ENCODE results near the gene NIT1. TPM values are rescaled to one million over a fixed set of nuclear protein-coding genes. Genes with fewer than 3 reads are reported as not detected.
A peak's percentile ranks its signal among the peaks of the same experiment; 100 is the strongest.

NIT1 gene
- total RNA-seq, 4 donors from 2014 or later: 30.4 to 61.9 (median 32.8) TPM

DNA sequence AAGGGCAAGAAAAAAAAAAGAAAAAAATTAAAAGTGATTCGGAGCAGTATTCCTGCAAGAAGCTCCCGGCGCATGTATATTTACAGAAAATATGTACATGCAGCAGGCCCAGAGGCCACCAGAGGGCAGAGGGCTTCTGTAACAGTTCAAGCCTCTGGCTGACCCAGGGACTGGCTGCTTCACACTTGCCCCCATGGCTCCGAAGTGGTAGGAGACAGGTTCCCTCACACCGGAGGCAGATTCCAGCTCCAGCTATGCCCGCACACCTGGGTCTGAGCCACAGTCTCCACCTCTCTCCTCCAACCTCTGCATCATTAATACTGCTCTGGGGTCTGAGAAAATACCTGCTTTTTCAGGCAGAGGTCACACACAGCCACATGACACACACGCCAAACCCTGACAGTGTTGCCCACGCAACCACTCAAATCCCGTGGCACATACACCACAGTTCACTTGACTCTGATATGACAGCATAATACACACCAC, 46.0 kb upstream of the NIT1 start:
- Histone ChIP-seq H3K4me3 (no peak overlapping the region), H3K4me1 (no peaks in the 10 kb centered on the region), H3K27me3 (peaks cover 6% of the 10 kb centered on the region), H3K9me3 (no peaks in the 10 kb centered on the region), H3K27ac (no peak overlapping the region), H3K36me3 (no peaks in the 10 kb centered on the region)
- TF ChIP-seq POLR2AphosphoS5 (IDR thresholded peaks at IDR 0.05): no peak
- TF ChIP-seq, protein P1, sequence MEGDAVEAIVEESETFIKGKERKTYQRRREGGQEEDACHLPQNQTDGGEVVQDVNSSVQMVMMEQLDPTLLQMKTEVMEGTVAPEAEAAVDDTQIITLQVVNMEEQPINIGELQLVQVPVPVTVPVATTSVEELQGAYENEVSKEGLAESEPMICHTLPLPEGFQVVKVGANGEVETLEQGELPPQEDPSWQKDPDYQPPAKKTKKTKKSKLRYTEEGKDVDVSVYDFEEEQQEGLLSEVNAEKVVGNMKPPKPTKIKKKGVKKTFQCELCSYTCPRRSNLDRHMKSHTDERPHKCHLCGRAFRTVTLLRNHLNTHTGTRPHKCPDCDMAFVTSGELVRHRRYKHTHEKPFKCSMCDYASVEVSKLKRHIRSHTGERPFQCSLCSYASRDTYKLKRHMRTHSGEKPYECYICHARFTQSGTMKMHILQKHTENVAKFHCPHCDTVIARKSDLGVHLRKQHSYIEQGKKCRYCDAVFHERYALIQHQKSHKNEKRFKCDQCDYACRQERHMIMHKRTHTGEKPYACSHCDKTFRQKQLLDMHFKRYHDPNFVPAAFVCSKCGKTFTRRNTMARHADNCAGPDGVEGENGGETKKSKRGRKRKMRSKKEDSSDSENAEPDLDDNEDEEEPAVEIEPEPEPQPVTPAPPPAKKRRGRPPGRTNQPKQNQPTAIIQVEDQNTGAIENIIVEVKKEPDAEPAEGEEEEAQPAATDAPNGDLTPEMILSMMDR (IDR thresholded peaks at IDR 0.05): peak in 2 of 4 experiments; percentile 19 to 44
- no peak for ATAC-seq
- 41 to 68% methylated on average over 3 to 6 of the region's 9 CpGs for WGBS, 2 donors (ENCODE audit: low coverage in 1 of 2)

DNA sequence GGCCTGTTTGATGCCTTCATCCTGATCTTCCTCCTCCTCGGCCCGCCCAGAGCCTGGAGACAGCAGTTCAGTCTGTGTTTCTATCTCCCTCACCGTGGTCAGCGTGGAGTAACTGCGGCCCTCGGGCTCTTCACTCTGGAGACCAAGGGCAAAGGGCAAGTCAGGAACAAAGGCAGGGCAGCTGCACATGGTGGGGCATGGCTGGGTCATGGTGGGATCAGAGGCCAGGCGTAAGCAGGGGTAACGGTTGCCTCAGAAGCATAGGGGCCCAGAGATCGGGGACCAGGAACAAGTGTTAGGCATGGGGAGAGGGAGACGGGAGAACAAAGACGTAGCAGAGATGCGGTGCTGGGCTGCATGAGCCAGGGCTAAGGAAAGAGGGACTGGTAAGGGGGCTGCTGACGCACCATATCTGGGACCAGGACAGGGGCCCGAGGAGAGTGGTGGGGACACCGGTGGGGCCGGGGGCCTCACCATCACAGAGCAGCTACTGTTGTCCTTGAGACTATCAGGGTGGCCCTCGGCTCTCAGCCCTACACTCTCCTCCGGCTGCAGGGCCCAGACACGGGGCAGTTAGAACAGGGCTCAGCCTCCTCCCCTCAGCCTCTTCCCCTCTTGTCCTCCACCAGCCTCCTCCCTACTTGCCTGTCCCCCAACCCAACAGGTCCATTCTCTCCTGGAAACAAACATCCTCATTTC, 45.0 kb upstream of the NIT1 start:
- Histone ChIP-seq H3K4me3 (no peak overlapping the region), H3K9me3 (no peaks in the 10 kb centered on the region), H3K27me3 (peaks cover 4% of the 10 kb centered on the region), H3K4me1 (no peaks in the 10 kb centered on the region), H3K27ac (no peak overlapping the region), H3K36me3 (no peaks in the 10 kb centered on the region)
- no peak for ATAC-seq
- WGBS, 2 donors (ENCODE audit: low coverage in 1 of 2): 69 to 87% methylated on average over 3 to 12 of the region's 19 CpGs
- TF ChIP-seq POLR2A (IDR thresholded peaks at IDR 0.05) (no peak), EP300 (IDR thresholded peaks at IDR 0.05) (no peak)

- Histone ChIP-seq H3K36me3 (no peaks in the 10 kb centered on the region), H3K27me3 (peaks cover 6% of the 10 kb centered on the region), H3K27ac (no peak overlapping the region), H3K9me3 (no peaks in the 10 kb centered on the region), H3K4me3 (no peak overlapping the region), H3K4me1 (no peaks in the 10 kb centered on the region)
- TF ChIP-seq POLR2AphosphoS5 (IDR thresholded peaks at IDR 0.05): no peak
- no peak for ATAC-seq
- WGBS, 2 donors (ENCODE audit: low coverage in 1 of 2): no CpG with 5 or more reads among the region's 7 CpGs
Observed at GRCh38 chr1:161073474-161074121, 44.3 kb upstream of the NIT1 start.

- Histone ChIP-seq H3K36me3 (no peaks in the 10 kb centered on the region), H3K27me3 (peaks cover 18% of the 10 kb centered on the region), H3K4me3 (no peak overlapping the region), H3K4me1 (no peaks in the 10 kb centered on the region), H3K9me3 (no peaks in the 10 kb centered on the region), H3K27ac (no peak overlapping the region)
- no peak for TF ChIP-seq EP300 (IDR thresholded peaks at IDR 0.05)
- no peak for TF ChIP-seq POLR2AphosphoS5 (IDR thresholded peaks at IDR 0.05)
- TF ChIP-seq POLR2A (IDR thresholded peaks at IDR 0.05): no peak
- TF ChIP-seq, protein P1 (IDR thresholded peaks at IDR 0.05): no peak
- ATAC-seq: no peak
- 87% methylated on average over 4 of the region's 12 CpGs; no CpG with 5 or more reads in 1 of the 2 donors for WGBS, 2 donors (ENCODE audit: low coverage in 1 of 2)
Observed at GRCh38 chr1:161074676-161075368, 43.1 kb upstream of the NIT1 start.

DNA sequence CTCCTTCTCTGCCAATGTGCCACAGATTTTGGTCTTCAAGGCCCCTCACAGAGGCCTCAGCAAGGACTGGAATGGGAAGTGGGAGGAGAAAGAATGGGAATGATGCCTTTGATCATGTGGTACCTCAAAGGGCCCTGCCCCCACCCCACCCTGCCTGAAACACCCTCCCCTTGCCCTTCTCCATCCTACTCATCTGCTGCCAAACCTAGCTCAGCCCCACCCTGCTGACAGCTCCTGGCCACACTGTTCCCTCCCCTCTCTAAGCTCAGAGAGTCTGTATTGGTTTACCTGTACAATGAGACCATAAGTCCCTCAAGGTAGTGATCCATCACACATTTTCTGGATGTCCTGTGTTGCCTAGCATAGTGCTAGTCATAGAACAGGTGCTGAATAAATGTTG, 41.5 kb upstream of the NIT1 start:
- Histone ChIP-seq H3K9me3 (no peaks in the 10 kb centered on the region), H3K4me3 (no peak overlapping the region), H3K27ac (no peak overlapping the region), H3K4me1 (no peaks in the 10 kb centered on the region), H3K27me3 (peaks cover 21% of the 10 kb centered on the region), H3K36me3 (no peaks in the 10 kb centered on the region)
- ATAC-seq: no peak
- TF ChIP-seq POLR2AphosphoS5 (IDR thresholded peaks at IDR 0.05) (no peak), EP300 (IDR thresholded peaks at IDR 0.05) (no peak), POLR2A (IDR thresholded peaks at IDR 0.05) (no peak)
- TF ChIP-seq, protein P1 (IDR thresholded peaks at IDR 0.05): no peak

All from gastroesophageal sphincter (tissue), 4 donors.